ENCODE measurements around the gene SPATS2L. TPM values are rescaled to one million over a fixed set of nuclear protein-coding genes. Genes with fewer than 3 reads are reported as not detected.
A peak's percentile ranks its signal among the peaks of the same experiment; 100 is the strongest.

The SPATS2L gene
- total RNA-seq, 1 donor from 2014 or later: 100 TPM

DNA sequence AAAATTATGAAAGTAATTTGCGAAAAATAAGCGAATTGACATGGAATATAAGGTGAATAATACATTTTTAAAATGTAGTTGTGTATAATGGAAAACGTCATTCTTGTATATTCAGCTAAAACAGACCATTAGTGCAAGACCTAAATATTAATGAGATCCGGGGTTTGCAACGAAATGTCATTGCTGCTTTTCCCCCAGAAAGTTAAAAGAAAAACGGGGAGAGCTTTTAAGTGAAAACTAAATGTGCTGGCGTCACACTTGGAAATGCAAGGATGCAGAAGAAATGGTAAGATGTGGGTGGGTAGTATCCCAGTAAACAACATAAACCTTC is 219.0 kb downstream of the SPATS2L start:
- intact Hi-C loops (cut with DNase I): no loop called here
- ATAC-seq (no peak), DNase-seq (no peak)
- Histone ChIP-seq H3K4me1 (peaks cover 8% of the 10 kb centered on the region), H3K36me3 (no peaks in the 10 kb centered on the region), H3K27ac (peak overlapping the region; percentile 56), H3K27me3 (ENCODE audit: low read depth) (no peaks in the 10 kb centered on the region), H3K9me3 (no peaks in the 10 kb centered on the region), H3K4me3 (peak overlapping the region; percentile 92)
- TF ChIP-seq, protein P1, sequence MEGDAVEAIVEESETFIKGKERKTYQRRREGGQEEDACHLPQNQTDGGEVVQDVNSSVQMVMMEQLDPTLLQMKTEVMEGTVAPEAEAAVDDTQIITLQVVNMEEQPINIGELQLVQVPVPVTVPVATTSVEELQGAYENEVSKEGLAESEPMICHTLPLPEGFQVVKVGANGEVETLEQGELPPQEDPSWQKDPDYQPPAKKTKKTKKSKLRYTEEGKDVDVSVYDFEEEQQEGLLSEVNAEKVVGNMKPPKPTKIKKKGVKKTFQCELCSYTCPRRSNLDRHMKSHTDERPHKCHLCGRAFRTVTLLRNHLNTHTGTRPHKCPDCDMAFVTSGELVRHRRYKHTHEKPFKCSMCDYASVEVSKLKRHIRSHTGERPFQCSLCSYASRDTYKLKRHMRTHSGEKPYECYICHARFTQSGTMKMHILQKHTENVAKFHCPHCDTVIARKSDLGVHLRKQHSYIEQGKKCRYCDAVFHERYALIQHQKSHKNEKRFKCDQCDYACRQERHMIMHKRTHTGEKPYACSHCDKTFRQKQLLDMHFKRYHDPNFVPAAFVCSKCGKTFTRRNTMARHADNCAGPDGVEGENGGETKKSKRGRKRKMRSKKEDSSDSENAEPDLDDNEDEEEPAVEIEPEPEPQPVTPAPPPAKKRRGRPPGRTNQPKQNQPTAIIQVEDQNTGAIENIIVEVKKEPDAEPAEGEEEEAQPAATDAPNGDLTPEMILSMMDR (IDR thresholded peaks at IDR 0.05): no peak

DNA sequence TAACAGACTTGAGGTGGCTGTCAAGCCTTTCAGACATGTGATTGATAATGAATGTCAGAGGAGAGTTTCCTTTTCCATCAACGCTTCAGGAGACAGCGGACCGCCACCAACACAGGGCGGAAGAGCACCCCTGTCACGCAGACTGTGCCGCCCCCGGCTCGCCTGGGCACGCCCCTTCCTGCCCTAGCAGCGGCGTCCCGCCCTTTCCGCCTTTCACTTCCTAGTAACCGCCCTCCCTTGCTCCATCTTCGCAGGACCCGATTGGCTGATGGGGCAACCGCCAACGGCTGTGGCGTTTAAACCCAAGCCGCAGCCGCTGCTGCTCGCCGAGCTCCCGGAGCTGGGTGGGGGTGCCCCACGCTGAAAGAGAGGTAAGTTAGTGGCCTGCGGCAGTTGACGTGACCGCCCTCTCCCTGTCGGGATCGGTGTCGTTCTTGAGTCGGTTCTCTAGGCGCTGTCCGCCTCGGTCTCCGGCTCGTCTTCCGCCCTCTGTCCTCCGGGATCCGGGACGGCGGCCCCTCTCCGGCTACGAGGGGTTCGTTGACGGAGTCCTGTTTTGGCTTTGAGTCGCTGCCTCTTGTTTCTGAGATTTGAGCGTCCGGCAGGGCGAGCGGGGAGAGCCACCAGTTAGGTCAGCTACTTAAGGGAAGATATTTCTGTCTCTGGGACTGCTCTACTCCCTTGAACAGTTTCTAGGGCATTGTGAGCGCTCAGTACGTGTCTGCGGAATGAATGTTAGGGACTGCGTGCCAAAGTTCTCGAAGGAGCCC is 219.6 kb downstream of the SPATS2L start, which contains the start of gene SGO2:
Gene SGO2 (plus strand): TSS at position 326 of the 770 bp plus-strand sequence. CDS start 6,769 bp downstream, outside the sequence.
- H3K4me1 ChIP-seq: peaks cover 8% of the 10 kb centered on the region
- H3K27ac ChIP-seq: peak within 1 kb of the TSS; percentile 56
- TF ChIP-seq, protein P1 (IDR thresholded peaks at IDR 0.05): no peak
- H3K36me3 ChIP-seq: no peaks in the 10 kb centered on the region
- H3K4me3 ChIP-seq: peak within 1 kb of the TSS; percentile 92
- intact Hi-C loops (cut with DNase I): no loop called here
- no peaks in the 10 kb centered on the region for H3K9me3 ChIP-seq
- peak; percentile 100 for ATAC-seq
- DNase-seq: peak; percentile 97
- H3K27me3 ChIP-seq (ENCODE audit: low read depth): no peaks in the 10 kb centered on the region

DNA sequence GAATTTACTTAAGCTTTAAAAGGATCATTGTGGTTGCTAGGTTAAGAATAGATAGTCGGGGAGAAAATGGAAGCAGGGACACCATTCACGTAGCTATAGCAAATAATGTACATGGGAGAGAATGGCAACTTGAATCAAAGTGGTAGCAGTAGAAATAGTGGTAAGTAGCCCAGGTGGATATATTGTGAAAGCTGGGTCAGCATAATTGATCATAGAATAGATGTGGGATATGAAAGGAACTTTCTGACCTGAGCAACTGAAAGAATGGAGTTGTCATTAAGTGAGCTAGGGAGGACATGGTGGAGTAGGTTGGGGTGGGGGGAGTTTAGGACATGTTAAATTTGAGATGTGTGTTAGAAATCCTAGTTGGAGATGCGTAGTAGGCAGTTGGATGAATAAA is 221.7 kb downstream of the SPATS2L start:
- DNase-seq: no peak
- TF ChIP-seq, protein P1 (IDR thresholded peaks at IDR 0.05): no peak
- ATAC-seq: no peak

More for the DNA sequence above, 221.7 kb downstream of the SPATS2L start:
- H3K27ac ChIP-seq: no peak overlapping the region
- intact Hi-C loops (cut with DNase I): no loop called here
- no peaks in the 10 kb centered on the region for H3K9me3 ChIP-seq
- no peaks in the 10 kb centered on the region for H3K36me3 ChIP-seq
- peaks cover 8% of the 10 kb centered on the region for H3K4me1 ChIP-seq
- H3K4me3 ChIP-seq: no peak overlapping the region
- H3K27me3 ChIP-seq (ENCODE audit: low read depth): no peaks in the 10 kb centered on the region

Other genes starting within 250 kb of the SPATS2L start
- gene KCTD18, start 203.4 kb downstream of the SPATS2L start, total RNA-seq: 14.3 TPM
- 2.8 TPM for gene SGO2, start 219.5 kb downstream of the SPATS2L start, total RNA-seq

Data from lower lobe of right lung (tissue), 2 donors.